ENCODE measurements around the gene CCNL2. TPM values are rescaled to one million over a fixed set of nuclear protein-coding genes. Genes with fewer than 3 reads are reported as not detected.
A peak's percentile ranks its signal among the peaks of the same experiment; 100 is the strongest.

CCNL2 gene
- total and polyA plus RNA-seq, 2 experiments from 2014 or later: 166 to 284 TPM

GRCh38 chr1:1397839-1398523, 1.2 kb downstream of the CCNL2 start:
- peak overlapping the region; percentile 70 for H3K4me3 ChIP-seq
- peak overlapping the region; percentile 79 for H3K27ac ChIP-seq
- H3K9me2 ChIP-seq (replicated peaks; ENCODE audit: insufficient read depth): no peaks in the 10 kb centered on the region
- WGBS (ENCODE audit: low lambda C conversion rate, missing lambda C conversion rate): 67% methylated on average over 19 of the region's 19 CpGs
- H3K36me3 ChIP-seq (replicated peaks; ENCODE audit: insufficient read depth, low read depth): no peaks in the 10 kb centered on the region
- peaks cover 26% of the 10 kb centered on the region for H3K4me1 ChIP-seq (ENCODE audit: insufficient read depth)
- H2AFZ ChIP-seq: no peak overlapping the region
- H3K4me2 ChIP-seq: peak overlapping the region; percentile 86
- no peaks in the 10 kb centered on the region for H3K9me3 ChIP-seq (ENCODE audit: low read depth)
- H4K20me1 ChIP-seq (ENCODE audit: insufficient read depth, poor library complexity, severe bottlenecking): peaks cover 4% of the 10 kb centered on the region
- DNase-seq (ENCODE audit: low spot score): no peak
- no peaks in the 10 kb centered on the region for H3K27me3 ChIP-seq
- TF ChIP-seq EZH2 (IDR thresholded peaks at IDR 0.05; ENCODE audit: borderline replicate concordance): no peak
- TF ChIP-seq CTCF (IDR thresholded peaks at IDR 0.05; ENCODE audit: poor library complexity): no peak
- H3K79me2 ChIP-seq: peaks cover 77% of the 10 kb centered on the region

GRCh38 chr1:1395166-1395565, 4.0 kb downstream of the CCNL2 start:
- no peak overlapping the region for H3K4me2 ChIP-seq
- 98% methylated on average over 11 of the region's 11 CpGs for WGBS (ENCODE audit: low lambda C conversion rate, missing lambda C conversion rate)
- H3K9me3 ChIP-seq (ENCODE audit: low read depth): no peaks in the 10 kb centered on the region
- no peaks in the 10 kb centered on the region for H3K27me3 ChIP-seq
- H3K79me2 ChIP-seq: peaks cover 79% of the 10 kb centered on the region
- H3K9me2 ChIP-seq (replicated peaks; ENCODE audit: insufficient read depth): no peaks in the 10 kb centered on the region
- no peak overlapping the region for H2AFZ ChIP-seq
- no peak overlapping the region for H3K27ac ChIP-seq
- no peaks in the 10 kb centered on the region for H3K36me3 ChIP-seq (replicated peaks; ENCODE audit: insufficient read depth, low read depth)
- H3K4me3 ChIP-seq: no peak overlapping the region
- TF ChIP-seq EZH2 (IDR thresholded peaks at IDR 0.05; ENCODE audit: borderline replicate concordance): no peak
- no peak for TF ChIP-seq CTCF (IDR thresholded peaks at IDR 0.05; ENCODE audit: poor library complexity)
- no peak for TF ChIP-seq EZH2phosphoT487 (IDR thresholded peaks at IDR 0.05; ENCODE audit: low read depth, severe bottlenecking, unreplicated experiment)
- H4K20me1 ChIP-seq (ENCODE audit: insufficient read depth, poor library complexity, severe bottlenecking): peaks cover 8% of the 10 kb centered on the region
- peaks cover 10% of the 10 kb centered on the region for H3K4me1 ChIP-seq (ENCODE audit: insufficient read depth)
- DNase-seq (ENCODE audit: low spot score): no peak

GRCh38 chr1:1394116-1394515, 5.0 kb downstream of the CCNL2 start:
- Histone ChIP-seq H3K9me3 (ENCODE audit: low read depth) (no peaks in the 10 kb centered on the region), H3K9me2 (replicated peaks; ENCODE audit: insufficient read depth) (no peaks in the 10 kb centered on the region), H3K27me3 (no peaks in the 10 kb centered on the region), H3K27ac (no peak overlapping the region), H4K20me1 (ENCODE audit: insufficient read depth, poor library complexity, severe bottlenecking) (peaks cover 8% of the 10 kb centered on the region), H3K4me3 (no peak overlapping the region), H3K79me2 (peaks cover 72% of the 10 kb centered on the region), H2AFZ (no peak overlapping the region), H3K4me2 (no peak overlapping the region), H3K36me3 (replicated peaks; ENCODE audit: insufficient read depth, low read depth) (no peaks in the 10 kb centered on the region), H3K4me1 (ENCODE audit: insufficient read depth) (peaks cover 9% of the 10 kb centered on the region)
- DNase-seq (ENCODE audit: low spot score): no peak
- TF ChIP-seq CTCF (IDR thresholded peaks at IDR 0.05; ENCODE audit: poor library complexity) (no peak), EZH2phosphoT487 (IDR thresholded peaks at IDR 0.05; ENCODE audit: low read depth, severe bottlenecking, unreplicated experiment) (no peak), EZH2 (IDR thresholded peaks at IDR 0.05; ENCODE audit: borderline replicate concordance) (no peak)
- 95% methylated on average over 7 of the region's 7 CpGs for WGBS (ENCODE audit: low lambda C conversion rate, missing lambda C conversion rate)

Data from hepatocyte (in vitro differentiated cells).